Measurements from ENCODE around the gene CACNA2D4. TPM values are rescaled to one million over a fixed set of nuclear protein-coding genes. Genes with fewer than 3 reads are reported as not detected.
"Not testable (repeated sequence)": the region's sequence is repeated elsewhere in the genome, so short reads cannot be mapped to it uniquely, and the experiment has no call there.

CACNA2D4 gene
- polyA plus RNA-seq, 2 donors: 0.84 to 0.89 TPM

- peaks cover 0 to 3% of the 10 kb centered on the region in 2 donors for H3K4me1 ChIP-seq (ENCODE audit: control insufficient read depth in 2 of 2, insufficient read depth in 2 of 2, low read length in 1 of 2)
- 69 to 79% methylated on average over 11 of the region's 11 CpGs for WGBS, 2 donors
- peaks cover 0 to 13% of the 10 kb centered on the region in 2 donors for H3K27me3 ChIP-seq (ENCODE audit: control insufficient read depth in 1 of 2, insufficient read depth in 2 of 2, low read length in 2 of 2)
- no peak overlapping the region for H3K4me3 ChIP-seq (ENCODE audit: low read depth in 1 of 2, low read length in 2 of 2)
- H3K9me3 ChIP-seq (ENCODE audit: control insufficient read depth in 2 of 2, insufficient read depth in 1 of 2, low read depth in 1 of 2, low read length in 1 of 2): no peaks in the 10 kb centered on the region
- no peak overlapping the region for H3K27ac ChIP-seq (ENCODE audit: low read depth in 2 of 2, low read length in 1 of 2)
- no peaks in the 10 kb centered on the region for H3K36me3 ChIP-seq (ENCODE audit: control insufficient read depth in 2 of 2, insufficient read depth in 2 of 2, low read length in 1 of 2)
Observed at GRCh38 chr12:1822699-1823098, 95.8 kb downstream of the CACNA2D4 start.

DNA sequence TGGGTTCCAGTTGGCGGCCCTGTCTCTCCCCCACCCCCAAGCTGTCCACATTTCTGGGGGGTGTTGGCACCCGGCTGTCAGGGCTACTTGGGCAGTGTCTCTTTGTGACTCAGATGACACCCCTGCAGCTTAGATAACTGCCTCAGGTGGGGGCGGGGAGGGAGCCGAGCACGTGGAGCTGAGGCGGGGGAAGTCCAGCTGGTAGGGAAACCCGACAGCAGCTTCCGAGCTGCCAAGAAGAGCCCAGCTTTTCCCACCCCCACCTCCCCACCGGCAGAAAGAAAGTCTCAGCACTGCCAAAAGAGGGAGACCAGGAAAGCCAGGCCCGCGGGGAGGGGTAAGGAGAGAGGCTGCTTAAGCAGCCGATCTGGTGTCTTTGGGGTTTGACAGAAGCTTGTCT, 96.6 kb downstream of the CACNA2D4 start:
- Histone ChIP-seq H3K36me3 (ENCODE audit: control insufficient read depth in 2 of 2, insufficient read depth in 2 of 2, low read length in 1 of 2) (no peaks in the 10 kb centered on the region), H3K27me3 (ENCODE audit: control insufficient read depth in 1 of 2, insufficient read depth in 2 of 2, low read length in 2 of 2) (peaks cover 0 to 13% of the 10 kb centered on the region in 2 donors), H3K4me3 (ENCODE audit: low read depth in 1 of 2, low read length in 2 of 2) (no peak overlapping the region), H3K4me1 (ENCODE audit: control insufficient read depth in 2 of 2, insufficient read depth in 2 of 2, low read length in 1 of 2) (peaks cover 0 to 3% of the 10 kb centered on the region in 2 donors), H3K9me3 (ENCODE audit: control insufficient read depth in 2 of 2, insufficient read depth in 1 of 2, low read depth in 1 of 2, low read length in 1 of 2) (no peaks in the 10 kb centered on the region), H3K27ac (ENCODE audit: low read depth in 2 of 2, low read length in 1 of 2) (no peak overlapping the region)
- WGBS, 2 donors: 20 to 21% methylated on average over 12 of the region's 12 CpGs

- no peaks in the 10 kb centered on the region for H3K9me3 ChIP-seq (ENCODE audit: control insufficient read depth in 2 of 2, insufficient read depth in 1 of 2, low read depth in 1 of 2, low read length in 1 of 2)
- peaks cover 0 to 3% of the 10 kb centered on the region in 2 donors for H3K4me1 ChIP-seq (ENCODE audit: control insufficient read depth in 2 of 2, insufficient read depth in 2 of 2, low read length in 1 of 2)
- no peak overlapping the region for H3K27ac ChIP-seq (ENCODE audit: low read depth in 2 of 2, low read length in 1 of 2)
- H3K27me3 ChIP-seq (ENCODE audit: control insufficient read depth in 1 of 2, insufficient read depth in 2 of 2, low read length in 2 of 2): peaks cover 0 to 13% of the 10 kb centered on the region in 2 donors
- H3K36me3 ChIP-seq (ENCODE audit: control insufficient read depth in 2 of 2, insufficient read depth in 2 of 2, low read length in 1 of 2): no peaks in the 10 kb centered on the region
- 68 to 69% methylated on average over 11 of the region's 11 CpGs for WGBS, 2 donors
- H3K4me3 ChIP-seq (ENCODE audit: low read depth in 1 of 2, low read length in 2 of 2): no peak overlapping the region
Observed at GRCh38 chr12:1820896-1821291, 97.6 kb downstream of the CACNA2D4 start.

DNA sequence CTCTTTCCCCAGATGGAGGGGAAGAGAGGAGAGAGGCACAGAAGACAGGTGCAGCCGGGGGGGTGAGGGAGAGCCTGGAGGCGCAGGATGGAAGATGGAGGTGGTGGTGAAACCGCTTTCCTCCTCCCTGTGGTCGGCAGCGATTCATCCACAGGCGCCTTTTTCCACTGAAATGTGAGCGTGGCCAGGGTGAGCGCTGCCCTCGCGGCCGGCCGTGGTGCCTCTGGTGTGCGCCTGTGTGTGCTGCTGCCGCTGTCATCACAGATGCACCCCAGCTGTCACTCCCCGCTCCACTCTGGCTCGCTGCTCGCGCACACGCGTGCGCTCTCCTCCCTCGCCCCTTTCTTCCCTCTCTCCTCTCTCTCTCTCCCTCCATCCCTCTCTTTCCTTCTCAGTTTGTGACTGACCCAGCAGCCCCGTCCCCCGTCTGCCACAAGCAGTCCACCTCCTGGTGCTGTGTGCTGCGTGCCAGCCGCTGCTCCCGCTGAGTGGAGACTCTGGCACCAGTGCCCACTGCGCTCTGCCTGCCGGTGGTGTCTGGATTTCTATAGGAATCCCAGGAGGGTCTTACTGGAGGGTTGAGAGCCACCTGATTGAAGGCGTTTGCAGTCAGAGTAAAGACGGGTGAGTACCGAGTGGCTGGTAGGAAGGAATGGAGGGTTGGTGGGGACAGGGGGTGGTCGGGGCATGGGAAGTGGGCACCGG, 98.1 kb downstream of the CACNA2D4 start, which contains the start of gene LRTM2:
Gene LRTM2, plus strand, starts transcription at position 375 of the 705 bp plus-strand sequence. CDS start 7,584 bp downstream, outside the sequence.
- no peaks in the 10 kb centered on the region for H3K36me3 ChIP-seq (ENCODE audit: control insufficient read depth in 2 of 2, insufficient read depth in 2 of 2, low read length in 1 of 2)
- H3K27me3 ChIP-seq (ENCODE audit: control insufficient read depth in 1 of 2, insufficient read depth in 2 of 2, low read length in 2 of 2): peaks cover 0 to 13% of the 10 kb centered on the region in 2 donors
- H3K4me1 ChIP-seq (ENCODE audit: control insufficient read depth in 2 of 2, insufficient read depth in 2 of 2, low read length in 1 of 2): peaks cover 0 to 3% of the 10 kb centered on the region in 2 donors
- 14% methylated on average over 33 to 34 of the region's 34 CpGs for WGBS, 2 donors
- H3K4me3 ChIP-seq (ENCODE audit: low read depth in 1 of 2, low read length in 2 of 2): no peak within 1 kb of the TSS
- no peak within 1 kb of the TSS for H3K27ac ChIP-seq (ENCODE audit: low read depth in 2 of 2, low read length in 1 of 2)
- no peaks in the 10 kb centered on the region for H3K9me3 ChIP-seq (ENCODE audit: control insufficient read depth in 2 of 2, insufficient read depth in 1 of 2, low read depth in 1 of 2, low read length in 1 of 2)

DNA sequence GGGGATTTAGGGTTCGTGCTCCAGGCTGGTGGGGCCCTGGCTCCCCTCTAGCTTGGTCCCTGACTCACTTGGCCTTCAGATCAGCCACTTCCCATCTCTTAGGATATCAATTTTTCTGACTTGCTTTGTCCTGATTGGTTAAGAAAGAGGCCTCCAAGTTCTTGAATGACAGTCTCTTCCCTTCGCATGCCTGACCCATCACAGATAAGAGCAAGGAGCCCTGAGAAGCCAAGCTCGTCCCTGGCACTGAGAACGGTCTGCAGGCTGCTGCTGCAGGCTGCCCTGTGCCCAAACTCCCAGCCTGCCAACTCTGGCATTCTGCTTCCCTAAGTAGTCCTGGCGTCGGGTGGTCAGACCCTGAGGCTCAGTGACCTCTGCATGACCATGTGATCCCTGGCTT, 98.9 kb downstream of the CACNA2D4 start:
- Histone ChIP-seq H3K4me3 (ENCODE audit: low read depth in 1 of 2, low read length in 2 of 2) (no peak overlapping the region), H3K27me3 (ENCODE audit: control insufficient read depth in 1 of 2, insufficient read depth in 2 of 2, low read length in 2 of 2) (peaks cover 0 to 13% of the 10 kb centered on the region in 2 donors), H3K4me1 (ENCODE audit: control insufficient read depth in 2 of 2, insufficient read depth in 2 of 2, low read length in 1 of 2) (peaks cover 0 to 3% of the 10 kb centered on the region in 2 donors), H3K36me3 (ENCODE audit: control insufficient read depth in 2 of 2, insufficient read depth in 2 of 2, low read length in 1 of 2) (no peaks in the 10 kb centered on the region), H3K27ac (ENCODE audit: low read depth in 2 of 2, low read length in 1 of 2) (no peak overlapping the region), H3K9me3 (ENCODE audit: control insufficient read depth in 2 of 2, insufficient read depth in 1 of 2, low read depth in 1 of 2, low read length in 1 of 2) (no peaks in the 10 kb centered on the region)
- WGBS, 2 donors: 48 to 49% methylated on average over 6 of the region's 6 CpGs

DNA sequence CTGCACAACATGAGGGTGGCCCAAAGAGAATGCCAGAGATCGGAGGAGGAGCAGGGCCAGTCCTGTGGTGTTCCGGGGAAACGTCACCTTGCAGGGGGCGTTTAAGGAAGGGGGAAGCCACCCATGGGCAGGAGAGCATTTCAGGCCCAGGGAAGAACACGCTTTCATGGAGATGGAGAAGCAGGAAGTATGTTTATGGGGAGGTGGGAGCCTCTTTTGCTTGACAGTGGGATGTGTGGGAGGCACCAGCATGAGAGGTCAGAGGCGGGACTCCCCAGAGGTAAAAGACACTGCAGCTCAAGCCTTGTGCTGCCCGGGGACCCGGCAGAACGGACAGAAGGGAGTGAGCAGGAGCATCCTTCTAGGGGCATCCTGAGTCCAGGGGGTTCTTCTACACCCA, 99.4 kb downstream of the CACNA2D4 start:
- no peak overlapping the region for H3K27ac ChIP-seq (ENCODE audit: low read depth in 2 of 2, low read length in 1 of 2)
- H3K36me3 ChIP-seq (ENCODE audit: control insufficient read depth in 2 of 2, insufficient read depth in 2 of 2, low read length in 1 of 2): no peaks in the 10 kb centered on the region
- H3K4me3 ChIP-seq (ENCODE audit: low read depth in 1 of 2, low read length in 2 of 2): no peak overlapping the region
- no peaks in the 10 kb centered on the region for H3K9me3 ChIP-seq (ENCODE audit: control insufficient read depth in 2 of 2, insufficient read depth in 1 of 2, low read depth in 1 of 2, low read length in 1 of 2)
- H3K4me1 ChIP-seq (ENCODE audit: control insufficient read depth in 2 of 2, insufficient read depth in 2 of 2, low read length in 1 of 2): peaks cover 0 to 3% of the 10 kb centered on the region in 2 donors
- H3K27me3 ChIP-seq (ENCODE audit: control insufficient read depth in 1 of 2, insufficient read depth in 2 of 2, low read length in 2 of 2): peaks cover 0 to 13% of the 10 kb centered on the region in 2 donors
- WGBS, 2 donors: 66 to 68% methylated on average over 9 of the region's 9 CpGs

GRCh38 chr12:1817928-1818327, 100.5 kb downstream of the CACNA2D4 start:
- not testable (repeated sequence) for H3K4me1 ChIP-seq (ENCODE audit: control insufficient read depth in 2 of 2, insufficient read depth in 2 of 2, low read length in 1 of 2); H3K4me3 ChIP-seq (ENCODE audit: low read depth in 1 of 2, low read length in 2 of 2); H3K36me3 ChIP-seq (ENCODE audit: control insufficient read depth in 2 of 2, insufficient read depth in 2 of 2, low read length in 1 of 2); H3K9me3 ChIP-seq (ENCODE audit: control insufficient read depth in 2 of 2, insufficient read depth in 1 of 2, low read depth in 1 of 2, low read length in 1 of 2); H3K27ac ChIP-seq (ENCODE audit: low read depth in 2 of 2, low read length in 1 of 2)
- WGBS, 2 donors: 90 to 92% methylated on average over 15 to 28 of the region's 28 CpGs
- H3K27me3 ChIP-seq (ENCODE audit: control insufficient read depth in 1 of 2, insufficient read depth in 2 of 2, low read length in 2 of 2): peaks cover 0 to 13% of the 10 kb centered on the region in 2 donors

DNA sequence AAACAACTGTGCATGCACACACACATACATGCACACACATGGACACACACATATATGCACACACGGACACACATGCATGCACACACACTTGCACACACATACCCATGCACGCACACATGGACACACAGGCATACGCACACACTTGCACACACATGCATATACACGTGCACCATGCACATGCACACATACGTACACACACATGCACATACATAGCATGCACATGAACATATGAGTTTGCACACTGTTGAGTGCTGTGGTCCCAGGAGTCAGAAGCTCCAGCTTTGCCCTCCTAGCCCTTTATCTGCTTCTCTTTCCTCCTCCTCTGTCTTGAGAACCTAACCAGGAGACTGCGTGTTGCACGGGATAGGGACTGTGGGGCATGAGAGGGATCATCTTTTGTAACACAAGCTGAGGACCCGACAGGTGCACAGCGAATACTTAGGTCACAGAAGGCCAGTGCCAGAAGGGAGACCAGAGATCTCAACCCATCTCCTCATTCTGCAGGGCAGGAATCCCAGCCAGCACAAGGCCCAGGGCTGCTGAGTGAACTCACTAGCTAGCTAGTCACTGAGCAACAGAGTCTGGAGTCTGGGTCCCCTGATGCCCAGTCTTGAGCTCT, 101.6 kb downstream of the CACNA2D4 start:
- Histone ChIP-seq H3K36me3 (ENCODE audit: control insufficient read depth in 2 of 2, insufficient read depth in 2 of 2, low read length in 1 of 2) (no peaks in the 10 kb centered on the region), H3K4me3 (ENCODE audit: low read depth in 1 of 2, low read length in 2 of 2) (no peak overlapping the region), H3K9me3 (ENCODE audit: control insufficient read depth in 2 of 2, insufficient read depth in 1 of 2, low read depth in 1 of 2, low read length in 1 of 2) (no peaks in the 10 kb centered on the region), H3K27me3 (ENCODE audit: control insufficient read depth in 1 of 2, insufficient read depth in 2 of 2, low read length in 2 of 2) (peaks cover 0 to 7% of the 10 kb centered on the region in 2 donors), H3K4me1 (ENCODE audit: control insufficient read depth in 2 of 2, insufficient read depth in 2 of 2, low read length in 1 of 2) (peaks cover 0 to 3% of the 10 kb centered on the region in 2 donors), H3K27ac (ENCODE audit: low read depth in 2 of 2, low read length in 1 of 2) (no peak overlapping the region)
- WGBS, 2 donors: 89 to 94% methylated on average over 9 of the region's 9 CpGs

DNA sequence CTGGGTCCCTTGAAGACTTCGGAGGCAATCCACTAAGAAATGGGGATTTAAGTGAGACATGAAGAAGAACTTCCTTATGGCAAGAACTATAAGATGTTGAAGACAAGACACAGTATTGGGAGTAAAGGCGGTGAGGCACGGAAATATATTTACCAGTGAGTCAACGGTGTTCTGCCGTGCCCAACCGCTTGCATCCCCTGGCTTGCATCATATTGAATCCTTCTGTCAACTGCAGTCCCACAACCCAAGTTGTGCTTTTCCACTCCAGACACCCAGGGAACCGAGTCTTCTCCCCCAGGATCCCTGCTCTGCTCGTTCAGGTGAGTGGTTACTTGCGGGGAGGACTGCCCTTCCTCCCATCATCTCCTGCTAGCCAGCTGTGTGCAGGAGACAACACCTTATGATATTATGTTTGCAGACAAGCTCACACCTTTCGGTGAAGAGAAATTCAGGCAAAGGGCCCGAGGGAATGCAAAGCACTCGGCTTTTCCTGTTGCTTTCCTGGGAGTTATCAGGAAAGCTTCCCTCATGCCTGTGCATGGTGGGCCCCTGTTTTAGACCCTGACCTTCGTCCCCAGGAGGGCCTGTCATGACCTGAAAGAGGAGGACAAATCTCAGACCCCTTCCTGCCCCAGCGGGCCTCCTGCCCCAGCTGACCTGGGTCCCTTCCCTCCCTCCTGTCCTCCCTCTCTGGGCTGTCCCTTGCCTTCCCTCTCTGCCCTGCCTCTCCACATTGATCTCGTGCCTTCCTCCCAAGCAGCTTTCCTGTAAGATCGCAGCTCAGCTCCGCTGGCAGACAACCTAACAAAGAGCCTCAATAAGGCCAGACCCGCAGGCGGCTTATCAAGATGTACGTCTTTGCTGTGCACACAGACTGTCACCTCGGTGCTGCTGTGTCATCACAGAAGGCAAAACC, 102.4 kb downstream of the CACNA2D4 start:
- Histone ChIP-seq H3K27me3 (ENCODE audit: control insufficient read depth in 1 of 2, insufficient read depth in 2 of 2, low read length in 2 of 2) (peaks cover 0 to 7% of the 10 kb centered on the region in 2 donors), H3K27ac (ENCODE audit: low read depth in 2 of 2, low read length in 1 of 2) (no peak overlapping the region), H3K9me3 (ENCODE audit: control insufficient read depth in 2 of 2, insufficient read depth in 1 of 2, low read depth in 1 of 2, low read length in 1 of 2) (no peaks in the 10 kb centered on the region), H3K4me3 (ENCODE audit: low read depth in 1 of 2, low read length in 2 of 2) (no peak overlapping the region), H3K36me3 (ENCODE audit: control insufficient read depth in 2 of 2, insufficient read depth in 2 of 2, low read length in 1 of 2) (no peaks in the 10 kb centered on the region), H3K4me1 (ENCODE audit: control insufficient read depth in 2 of 2, insufficient read depth in 2 of 2, low read length in 1 of 2) (peaks cover 0 to 3% of the 10 kb centered on the region in 2 donors)
- 53 to 55% methylated on average over 21 of the region's 21 CpGs for WGBS, 2 donors

All from esophagus (tissue), 2 donors.